Naive B cell (primary cell): ENCODE data around the gene PGRMC2. TPM values are rescaled to one million over a fixed set of nuclear protein-coding genes. Genes with fewer than 3 reads are reported as not detected.
A peak's percentile ranks its signal among the peaks of the same experiment; 100 is the strongest.
"Not testable (repeated sequence)": the region's sequence is repeated elsewhere in the genome, so short reads cannot be mapped to it uniquely, and the experiment has no call there.

Source experiments
- ATAC-seq, 2 donors: fragments of 150-1000 bp; cut with Tn5 transposase; 2 replicates each; pipeline ENCODE4 v1.10.0; 2021; ENCODE audit warnings: low read depth in 2 of 2, mild to moderate bottlenecking in 2 of 2, moderate library complexity in 2 of 2
- DNase-seq: peaks from one replicate; pipeline ENCODE4 v3.0.0; 2022
- H3K27ac Mint-ChIP-seq, 6 donors: one replicate each; pipeline ENCODE4 v1.8.0; 2020 to 2022; ENCODE audit warnings: mild to moderate bottlenecking in 6 of 6, mixed read lengths in 6 of 6, moderate library complexity in 5 of 6, inconsistent platforms in 2 of 6
- H3K27me3 Mint-ChIP-seq, 3 donors: one replicate each; pipeline ENCODE4 v1.8.0; 2021 to 2022; ENCODE audit warnings: mixed read lengths in 3 of 3, mild to moderate bottlenecking in 1 of 3
- H3K36me3 Mint-ChIP-seq, 2 donors: one replicate each; pipeline ENCODE4 v1.8.0; 2020 to 2022; ENCODE audit warnings: mixed read lengths in 2 of 2, inconsistent platforms in 1 of 2, mild to moderate bottlenecking in 1 of 2
- H3K4me1 Mint-ChIP-seq, 3 donors: one replicate each; pipeline ENCODE4 v1.8.0; 2020 to 2022; ENCODE audit warnings: mixed read lengths in 3 of 3, inconsistent platforms in 1 of 3, mild to moderate bottlenecking in 1 of 3, moderate library complexity in 1 of 3
- H3K4me3 Mint-ChIP-seq, 8 donors: one replicate each; pipeline ENCODE4 v1.8.0; 2020 to 2022; ENCODE audit warnings: mild to moderate bottlenecking in 8 of 8, mixed read lengths in 8 of 8, moderate library complexity in 8 of 8, inconsistent platforms in 2 of 8
- H3K9me3 Mint-ChIP-seq, 7 donors: one replicate each; pipeline ENCODE4 v1.8.0; 2020 to 2022; ENCODE audit warnings: mixed read lengths in 7 of 7, mild to moderate bottlenecking in 5 of 7, inconsistent platforms in 2 of 7, moderate library complexity in 1 of 7
- polyA plus RNA-seq, 6 donors: library from polyadenylated mRNA; unstranded; fragments of 300-500 nt; fragmentation: Illumina TruSeq; gene quantifications; one replicate each; pipeline ENCODE4 v1.2.3, GENCODE V29; 2021; ENCODE audit warnings: low read depth in 6 of 6

PGRMC2 gene
- polyA plus RNA-seq, 6 donors from 2014 or later, result 8.8 to 20.4 (median 13.6) TPM

- Mint-ChIP-seq H3K36me3 (no peaks in the 10 kb centered on the region), H3K9me3 (no peaks in the 10 kb centered on the region), H3K4me3 (peak overlapping the region in 1 of 8 donors; percentile 56), H3K27ac (no peak overlapping the region), H3K4me1 (peaks cover 12 to 25% (median 22%) of the 10 kb centered on the region in 3 donors), H3K27me3 (no peaks in the 10 kb centered on the region)
- DNase-seq (no peak), ATAC-seq (no peak)
Measured at GRCh38 chr4:128279624-128280225, 7.9 kb downstream of the PGRMC2 start.

DNA sequence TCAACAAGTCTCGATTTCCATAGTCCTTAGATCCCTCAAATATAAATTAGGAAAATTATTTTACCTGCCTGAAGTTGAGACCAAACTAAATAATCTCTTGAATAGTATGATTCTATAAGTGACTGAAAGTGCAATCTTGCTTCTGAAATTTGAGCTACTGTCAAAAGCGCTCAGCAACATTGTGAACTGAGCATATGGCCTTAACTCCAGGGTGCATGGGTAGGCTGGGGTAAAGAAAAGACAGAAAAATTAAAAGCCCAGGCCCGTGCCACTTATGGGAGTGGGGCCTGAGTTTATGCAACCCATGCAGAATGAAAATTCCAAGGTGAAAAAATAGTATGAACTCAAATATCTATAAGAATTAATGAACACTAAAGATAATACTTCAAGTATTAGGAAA, 9.8 kb downstream of the PGRMC2 start:
- ATAC-seq (no peak), DNase-seq (no peak)
- H3K27ac Mint-ChIP-seq, result no peak overlapping the region
- H3K27me3 Mint-ChIP-seq, result no peaks in the 10 kb centered on the region
- no peaks in the 10 kb centered on the region for H3K9me3 Mint-ChIP-seq
- no peak overlapping the region for H3K4me3 Mint-ChIP-seq
- H3K36me3 Mint-ChIP-seq, result no peaks in the 10 kb centered on the region
- peaks cover 15 to 25% (median 22%) of the 10 kb centered on the region in 3 donors for H3K4me1 Mint-ChIP-seq

GRCh38 chr4:128275346-128275745, 12.3 kb downstream of the PGRMC2 start:
- H3K27me3 Mint-ChIP-seq, result no peaks in the 10 kb centered on the region
- H3K36me3 Mint-ChIP-seq, result no peaks in the 10 kb centered on the region
- no peak overlapping the region for H3K27ac Mint-ChIP-seq
- DNase-seq (no peak), ATAC-seq (no peak)
- peaks cover 4 to 12% (median 7%) of the 10 kb centered on the region in 3 donors for H3K4me1 Mint-ChIP-seq
- no peaks in the 10 kb centered on the region for H3K9me3 Mint-ChIP-seq
- H3K4me3 Mint-ChIP-seq, result no peak overlapping the region

DNA sequence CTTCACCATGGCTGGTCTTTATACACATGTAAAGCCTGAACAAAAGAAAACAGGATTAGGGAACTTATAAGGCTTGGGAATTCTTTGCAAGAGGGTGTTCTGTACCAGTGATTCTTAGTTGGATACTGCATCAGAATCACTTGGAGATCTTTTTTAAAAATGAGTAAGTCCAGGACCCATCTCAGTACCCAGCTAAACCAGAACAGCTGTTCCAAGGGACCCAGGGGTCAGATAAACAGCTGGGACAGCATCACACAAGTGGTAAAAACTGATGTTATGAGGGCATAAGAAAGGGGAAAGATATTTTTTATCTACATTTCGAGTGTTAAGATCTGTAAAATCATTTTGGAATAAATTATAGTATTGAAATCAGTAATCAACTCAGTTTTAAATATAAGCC, 16.1 kb downstream of the PGRMC2 start:
- peak overlapping the region in 1 of 6 donors; percentile 39 for H3K27ac Mint-ChIP-seq
- H3K4me1 Mint-ChIP-seq, result peaks cover 0 to 3% (median 0%) of the 10 kb centered on the region in 3 donors
- peaks cover 0 to 1% (median 0%) of the 10 kb centered on the region in 7 donors for H3K9me3 Mint-ChIP-seq
- H3K27me3 Mint-ChIP-seq, result no peaks in the 10 kb centered on the region
- no peak for ATAC-seq
- H3K36me3 Mint-ChIP-seq, result no peaks in the 10 kb centered on the region
- no peak for DNase-seq
- H3K4me3 Mint-ChIP-seq, result no peak overlapping the region

GRCh38 chr4:128268970-128269369, 18.6 kb downstream of the PGRMC2 start:
- Mint-ChIP-seq H3K4me3 (no peak overlapping the region), H3K27me3 (no peaks in the 10 kb centered on the region), H3K36me3 (no peaks in the 10 kb centered on the region), H3K9me3 (peaks cover 3 to 22% (median 12%) of the 10 kb centered on the region in 7 donors), H3K27ac (peak overlapping the region in 1 of 6 donors; percentile 11), H3K4me1 (peaks cover 0 to 3% (median 0%) of the 10 kb centered on the region in 3 donors)
- ATAC-seq (no peak), DNase-seq (no peak)

DNA sequence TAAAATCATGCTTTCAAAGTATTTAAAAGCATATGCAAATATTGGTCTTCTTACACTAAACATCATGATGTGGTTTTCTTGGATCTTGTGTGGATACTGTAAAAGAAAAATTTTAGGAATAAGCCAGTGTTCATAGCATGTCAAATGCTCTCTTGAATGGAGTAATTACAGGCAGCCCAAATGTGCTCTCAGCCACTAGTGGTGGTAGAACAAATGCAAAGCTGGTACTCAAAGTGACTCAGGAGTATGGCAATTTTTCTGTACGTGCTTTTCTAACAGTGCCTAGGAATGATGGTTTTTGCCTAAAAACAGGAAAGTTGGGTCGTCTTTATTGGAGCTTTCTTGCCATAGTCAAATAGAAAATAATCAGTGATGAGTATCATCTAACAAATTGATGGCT, 19.9 kb downstream of the PGRMC2 start:
- no peaks in the 10 kb centered on the region for H3K36me3 Mint-ChIP-seq
- no peaks in the 10 kb centered on the region for H3K27me3 Mint-ChIP-seq
- peaks cover 3 to 29% (median 14%) of the 10 kb centered on the region in 7 donors for H3K9me3 Mint-ChIP-seq
- no peak overlapping the region for H3K27ac Mint-ChIP-seq
- H3K4me1 Mint-ChIP-seq, result no peaks in the 10 kb centered on the region
- DNase-seq, result no peak
- no peak overlapping the region for H3K4me3 Mint-ChIP-seq
- no peak for ATAC-seq

- H3K4me1 Mint-ChIP-seq, H3K4me3 Mint-ChIP-seq, H3K27me3 Mint-ChIP-seq, ATAC-seq, DNase-seq, H3K27ac Mint-ChIP-seq, H3K36me3 Mint-ChIP-seq: not testable (repeated sequence)
- H3K9me3 Mint-ChIP-seq, result peaks cover 3 to 29% (median 14%) of the 10 kb centered on the region in 7 donors
Measured at GRCh38 chr4:128267171-128267570, 20.4 kb downstream of the PGRMC2 start.

DNA sequence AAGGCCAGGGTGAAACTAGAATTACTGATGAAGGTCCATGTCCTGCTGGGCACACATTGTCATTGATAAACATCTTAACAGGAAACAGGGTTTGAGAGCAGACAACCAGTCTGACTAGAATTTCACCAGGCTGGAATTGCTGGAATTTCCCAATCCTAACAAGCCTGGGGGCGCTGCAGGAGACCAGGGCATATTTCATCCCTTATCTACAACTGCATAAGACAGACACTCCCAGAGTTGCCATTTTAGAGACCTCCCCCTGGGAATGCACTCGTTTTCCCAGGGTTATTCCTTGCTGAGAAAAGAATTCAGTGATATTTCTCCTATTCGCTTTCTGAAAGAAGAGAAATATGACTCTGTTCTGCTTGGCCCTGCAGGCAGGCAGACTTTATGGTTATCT, 22.1 kb downstream of the PGRMC2 start:
- not testable (repeated sequence) for H3K27ac Mint-ChIP-seq, H3K36me3 Mint-ChIP-seq, DNase-seq, ATAC-seq, H3K4me1 Mint-ChIP-seq
- H3K27me3 Mint-ChIP-seq, result peaks cover 5 to 12% (median 8%) of the 10 kb centered on the region in 3 donors
- H3K9me3 Mint-ChIP-seq, result peaks cover 7 to 31% (median 14%) of the 10 kb centered on the region in 7 donors
- H3K4me3 Mint-ChIP-seq, result peak overlapping the region in 1 of 8 donors; percentile 20

DNA sequence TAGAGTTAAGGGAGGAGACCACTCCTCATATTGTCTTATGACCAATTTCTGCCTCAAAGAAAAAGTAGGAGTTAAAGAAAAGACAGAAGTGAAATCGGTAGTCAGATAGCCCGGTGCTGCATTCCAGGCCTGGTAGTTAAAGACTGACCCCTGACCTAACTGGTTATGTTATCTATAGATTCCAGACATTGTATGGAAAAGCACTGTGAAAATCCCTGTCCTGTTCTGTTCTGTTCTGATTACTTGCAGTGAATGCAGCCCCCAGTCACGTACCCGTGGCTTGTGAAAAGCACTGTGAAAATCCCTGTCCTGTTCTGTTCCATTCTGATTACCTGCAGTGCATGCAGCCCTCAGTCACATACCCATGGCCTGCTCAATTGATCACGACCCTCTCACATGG, 27.7 kb downstream of the PGRMC2 start:
- H3K4me3 Mint-ChIP-seq, DNase-seq, H3K27ac Mint-ChIP-seq, H3K36me3 Mint-ChIP-seq, H3K4me1 Mint-ChIP-seq, ATAC-seq: not testable (repeated sequence)
- Mint-ChIP-seq H3K9me3 (peaks cover 3 to 16% (median 6%) of the 10 kb centered on the region in 7 donors), H3K27me3 (peaks cover 8 to 20% (median 15%) of the 10 kb centered on the region in 3 donors)

- H3K36me3 Mint-ChIP-seq, DNase-seq, H3K4me3 Mint-ChIP-seq, H3K4me1 Mint-ChIP-seq, H3K27ac Mint-ChIP-seq, H3K9me3 Mint-ChIP-seq, ATAC-seq: not testable (repeated sequence)
- H3K27me3 Mint-ChIP-seq, result peaks cover 15 to 27% (median 18%) of the 10 kb centered on the region in 3 donors
Measured at GRCh38 chr4:128258166-128258565, 29.4 kb downstream of the PGRMC2 start.

DNA sequence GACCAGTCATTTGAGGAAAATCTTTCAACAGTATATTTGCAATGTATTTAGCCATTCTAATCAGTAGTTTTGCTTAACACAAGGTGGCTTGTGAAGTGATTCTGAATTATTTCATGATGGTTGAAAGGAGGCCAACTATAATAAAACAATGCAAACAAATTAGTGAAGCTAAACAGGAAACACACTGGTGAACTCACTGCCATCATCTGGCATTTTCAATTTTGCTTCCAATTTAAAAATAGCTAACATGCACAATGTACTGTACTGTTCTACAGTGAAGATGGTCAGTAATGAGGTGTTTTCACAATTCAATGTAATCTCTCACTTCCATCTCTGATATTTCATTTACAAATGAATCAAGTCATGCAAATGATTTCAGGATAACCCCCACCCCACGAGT, 31.1 kb downstream of the PGRMC2 start:
- Mint-ChIP-seq H3K9me3 (peaks cover 0 to 5% (median 2%) of the 10 kb centered on the region in 7 donors), H3K27me3 (peaks cover 15 to 32% (median 26%) of the 10 kb centered on the region in 3 donors), H3K4me1 (no peaks in the 10 kb centered on the region), H3K27ac (no peak overlapping the region), H3K4me3 (no peak overlapping the region), H3K36me3 (no peaks in the 10 kb centered on the region)
- DNase-seq (no peak), ATAC-seq (no peak)

GRCh38 chr4:128255906-128256305, 31.7 kb downstream of the PGRMC2 start:
- H3K4me3 Mint-ChIP-seq, result no peak overlapping the region
- DNase-seq, result no peak
- H3K27ac Mint-ChIP-seq, result no peak overlapping the region
- H3K27me3 Mint-ChIP-seq, result peaks cover 11 to 26% (median 25%) of the 10 kb centered on the region in 3 donors
- H3K9me3 Mint-ChIP-seq, result peaks cover 0 to 7% (median 2%) of the 10 kb centered on the region in 7 donors
- H3K4me1 Mint-ChIP-seq, result no peaks in the 10 kb centered on the region
- ATAC-seq, result no peak
- no peaks in the 10 kb centered on the region for H3K36me3 Mint-ChIP-seq

GRCh38 chr4:128249787-128250668, 37.6 kb downstream of the PGRMC2 start:
- no peak for ATAC-seq
- Mint-ChIP-seq H3K4me3 (no peak overlapping the region), H3K4me1 (no peaks in the 10 kb centered on the region), H3K9me3 (peaks cover 3 to 49% (median 11%) of the 10 kb centered on the region in 7 donors), H3K27ac (no peak overlapping the region), H3K27me3 (peaks cover 11 to 15% (median 13%) of the 10 kb centered on the region in 3 donors), H3K36me3 (peaks cover 0 to 6% of the 10 kb centered on the region in 2 donors)
- DNase-seq, result no peak

DNA sequence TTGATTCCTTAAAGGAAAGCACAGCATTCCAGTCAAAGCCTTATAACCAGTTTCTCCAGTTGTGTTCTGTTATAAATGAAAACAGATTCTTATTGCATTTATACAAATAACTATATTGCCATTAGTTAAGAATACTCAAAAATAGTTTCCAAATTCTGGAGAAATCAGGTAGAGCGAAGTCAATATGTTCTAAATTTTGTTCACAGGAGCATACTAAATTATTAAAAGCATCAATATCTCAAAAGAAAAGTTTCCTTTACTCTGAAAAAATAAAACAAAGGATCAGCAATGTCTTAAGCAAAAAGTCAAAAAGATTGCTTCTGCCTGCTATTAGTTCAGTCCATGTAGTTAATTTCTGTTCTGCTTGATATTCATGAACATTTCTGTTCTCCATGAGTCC, 39.7 kb downstream of the PGRMC2 start:
- Mint-ChIP-seq H3K9me3 (peaks cover 3 to 49% (median 13%) of the 10 kb centered on the region in 7 donors), H3K36me3 (peaks cover 0 to 6% of the 10 kb centered on the region in 2 donors), H3K4me3 (no peak overlapping the region), H3K4me1 (peaks cover 0 to 3% (median 0%) of the 10 kb centered on the region in 3 donors), H3K27me3 (peaks cover 4 to 11% (median 7%) of the 10 kb centered on the region in 3 donors), H3K27ac (no peak overlapping the region)
- DNase-seq (no peak), ATAC-seq (no peak)
